ENCODE data around the gene DIO3.

GRCh38 chr14:101535232-101535631, 26.1 kb upstream of the DIO3 start:
- no peak for TF ChIP-seq CTCF (conservative IDR thresholded peaks at IDR 0.05 in 1 of 2, IDR thresholded peaks at IDR 0.05 in 1 of 2; ENCODE audit: extremely low read depth in 1 of 2, insufficient read depth in 1 of 2, low read depth in 1 of 2, low read length in 2 of 2)
- TF ChIP-seq EZH2 (IDR thresholded peaks at IDR 0.05; ENCODE audit: borderline replicate concordance, low read length): no peak

Data from mammary epithelial cell (primary cell).